Stimulated activated CD8-positive, alpha-beta memory T cell treated with anti-CD3 and anti-CD28 coated beads, Interleukin-7, amount 100 ng/mL, for 1 hour (primary cell): ENCODE results near the gene SNX11.

ENCODE experiments used
- DNase-seq, 2 donors: peaks; one replicate each; pipeline ENCODE4 v3.0.0-alpha.2; 2020; ENCODE audit warnings: low read depth in 2 of 2

SNX11 gene

DNA sequence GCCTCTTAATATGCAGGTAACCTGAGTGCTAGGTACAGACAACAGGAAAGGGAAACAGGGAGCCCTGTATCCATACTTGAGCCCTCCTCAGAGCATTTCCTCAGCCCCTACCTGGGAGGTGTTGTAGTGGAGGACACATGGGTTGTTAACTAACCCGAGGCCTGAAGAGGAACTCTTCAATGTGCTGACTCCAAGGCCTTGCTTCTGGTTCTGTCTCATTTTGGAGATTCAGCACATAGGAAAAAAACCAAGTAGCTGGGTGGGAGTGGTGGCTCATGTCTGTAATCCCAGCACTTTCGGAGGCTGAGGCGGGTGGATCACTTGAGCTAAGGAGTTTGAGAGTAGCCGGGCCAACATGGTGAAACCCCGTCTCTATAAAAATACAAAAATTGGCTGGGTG is 24.8 kb downstream of the SNX11 start:
- no peak for DNase-seq

DNA sequence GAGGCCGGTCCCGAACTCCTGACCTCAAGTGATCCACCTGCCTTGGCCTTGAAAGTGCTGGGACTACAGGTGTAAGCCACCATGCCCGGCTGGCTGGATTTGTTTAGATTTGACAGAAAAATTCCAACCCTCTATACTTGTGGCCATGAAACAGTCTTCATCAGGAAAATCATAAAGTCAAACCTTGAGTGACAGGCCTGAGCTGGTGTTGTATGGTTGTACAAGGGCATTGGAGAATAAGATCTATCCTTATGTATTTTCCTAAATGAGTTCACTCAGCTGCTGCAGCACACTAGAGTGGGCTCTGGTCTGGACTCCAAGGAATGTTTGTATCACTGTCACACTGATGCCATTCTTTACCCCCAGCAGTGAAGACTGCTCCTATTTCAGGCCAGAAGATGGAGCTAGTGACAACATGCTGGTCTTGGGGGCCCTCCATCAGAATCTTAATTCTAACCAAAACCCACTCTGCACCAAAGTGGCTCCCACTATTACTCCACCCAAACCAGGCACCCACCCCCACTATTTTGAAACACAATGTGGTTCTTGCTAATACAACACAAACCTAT is 27.4 kb downstream of the SNX11 start:
- no peak for DNase-seq

DNA sequence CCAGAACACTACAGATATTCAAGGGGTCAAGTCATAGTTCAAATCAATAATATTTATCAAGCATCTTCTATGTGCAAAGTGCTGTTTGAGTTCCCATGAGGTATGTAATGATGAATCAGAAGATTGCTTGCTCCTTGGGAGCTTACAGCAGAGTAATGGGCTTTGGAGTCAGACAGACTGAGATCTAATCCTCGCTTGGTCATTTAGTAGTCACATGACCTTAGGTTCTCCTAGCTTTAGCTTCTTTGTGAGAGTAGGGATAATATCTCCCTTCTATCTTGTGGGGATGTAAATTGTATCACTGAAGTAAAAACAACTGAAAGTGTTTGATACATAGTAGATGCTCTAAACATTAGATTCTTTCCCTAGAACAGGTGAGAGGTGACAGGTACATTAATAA is 30.1 kb downstream of the SNX11 start:
- DNase-seq: no peak

DNA sequence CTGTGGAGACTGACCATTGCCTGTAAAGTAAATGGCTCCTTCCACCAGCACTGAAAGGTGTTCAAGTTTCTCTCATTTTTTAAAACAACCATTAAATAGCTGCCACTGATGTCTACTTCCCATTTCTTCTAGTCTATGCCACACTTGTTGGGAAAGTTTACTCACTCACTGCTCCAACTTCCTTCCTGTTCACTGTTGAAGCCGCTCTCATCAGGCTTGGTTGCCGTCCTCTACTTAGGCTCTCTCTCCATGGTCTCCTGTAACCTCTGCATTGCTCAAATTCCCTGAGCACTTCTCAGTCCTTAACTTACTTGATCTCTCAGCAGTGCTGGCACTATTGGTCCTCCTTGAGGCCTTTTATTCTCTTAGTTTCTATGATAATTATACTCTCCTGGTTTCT is 32.4 kb downstream of the SNX11 start:
- DNase-seq: no peak

DNA sequence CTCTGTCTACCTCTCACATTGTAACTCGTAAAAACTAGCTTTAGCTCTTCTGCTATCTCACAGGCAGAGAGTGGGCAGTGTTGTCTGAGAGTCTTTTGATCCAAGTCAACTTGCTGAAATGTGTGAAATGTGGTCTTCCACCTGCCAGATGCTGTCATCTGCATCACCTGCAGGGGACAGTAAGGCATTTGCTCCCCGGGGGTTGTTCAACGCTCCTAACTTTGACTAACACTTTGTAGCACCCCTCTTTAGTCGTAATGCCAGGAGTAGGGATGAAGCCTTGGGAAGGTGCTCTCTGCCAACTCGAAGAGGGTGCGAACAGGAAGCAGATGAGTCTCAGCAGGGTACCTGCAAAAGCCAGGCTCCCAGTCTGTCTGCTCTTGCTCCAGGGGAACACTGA is 36.1 kb downstream of the SNX11 start:
- DNase-seq: no peak

DNA sequence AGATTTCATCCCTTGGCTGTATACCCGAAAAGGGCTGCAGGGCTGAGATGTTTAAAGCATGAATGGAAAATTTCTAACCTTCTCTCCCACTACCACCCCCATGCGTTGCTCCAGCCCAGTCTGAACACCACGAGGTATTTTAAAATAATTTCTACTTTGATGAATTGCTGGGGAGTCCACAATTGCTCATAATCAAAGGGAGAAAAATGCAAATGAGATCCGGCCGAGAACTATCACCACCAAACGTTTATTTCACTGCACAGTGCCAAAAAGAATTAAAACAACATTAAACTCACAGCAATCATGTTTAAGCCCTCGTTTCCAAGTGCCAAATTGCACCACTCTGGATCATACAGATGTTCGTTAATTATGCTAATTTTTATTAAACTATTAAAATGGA is 36.7 kb downstream of the SNX11 start:
- DNase-seq: no peak

DNA sequence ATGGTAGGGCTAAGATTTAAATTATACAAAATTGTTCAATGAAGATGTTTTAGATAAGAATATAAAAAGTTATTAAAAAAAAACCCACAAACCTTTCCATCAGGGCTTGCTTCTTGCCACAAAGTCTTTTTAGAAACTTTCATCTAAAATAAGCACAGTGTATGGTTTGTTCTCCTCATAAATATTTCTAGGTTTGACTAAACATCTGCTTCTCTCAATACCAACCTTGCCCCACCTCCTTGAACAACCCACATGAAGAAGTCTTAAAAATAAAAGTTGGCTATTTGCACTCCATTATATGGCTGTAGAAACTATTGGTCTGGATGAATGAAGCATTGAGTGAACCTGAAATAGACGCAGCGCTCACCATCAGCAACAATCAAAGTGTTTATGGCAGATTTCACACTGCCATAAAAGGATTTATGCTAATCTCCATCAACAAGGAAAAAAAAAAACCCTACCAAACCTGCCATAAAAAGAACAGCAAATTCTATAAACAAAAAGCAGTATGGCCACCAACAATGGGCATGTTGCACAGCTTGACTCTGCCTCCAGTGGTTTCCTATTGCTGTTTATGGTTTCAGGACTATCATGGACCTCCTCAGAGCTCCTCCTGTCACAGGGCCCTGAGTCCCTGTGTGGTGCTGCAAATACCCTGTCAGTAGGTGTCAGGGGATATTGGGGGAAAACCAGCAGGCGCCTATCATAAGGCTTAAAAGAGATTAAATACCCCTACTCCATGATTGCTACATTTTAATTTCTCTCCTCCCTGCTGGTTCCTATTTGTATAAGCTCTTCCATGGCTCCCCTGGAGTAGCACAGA is 37.6 kb downstream of the SNX11 start:
- DNase-seq: no peak

DNA sequence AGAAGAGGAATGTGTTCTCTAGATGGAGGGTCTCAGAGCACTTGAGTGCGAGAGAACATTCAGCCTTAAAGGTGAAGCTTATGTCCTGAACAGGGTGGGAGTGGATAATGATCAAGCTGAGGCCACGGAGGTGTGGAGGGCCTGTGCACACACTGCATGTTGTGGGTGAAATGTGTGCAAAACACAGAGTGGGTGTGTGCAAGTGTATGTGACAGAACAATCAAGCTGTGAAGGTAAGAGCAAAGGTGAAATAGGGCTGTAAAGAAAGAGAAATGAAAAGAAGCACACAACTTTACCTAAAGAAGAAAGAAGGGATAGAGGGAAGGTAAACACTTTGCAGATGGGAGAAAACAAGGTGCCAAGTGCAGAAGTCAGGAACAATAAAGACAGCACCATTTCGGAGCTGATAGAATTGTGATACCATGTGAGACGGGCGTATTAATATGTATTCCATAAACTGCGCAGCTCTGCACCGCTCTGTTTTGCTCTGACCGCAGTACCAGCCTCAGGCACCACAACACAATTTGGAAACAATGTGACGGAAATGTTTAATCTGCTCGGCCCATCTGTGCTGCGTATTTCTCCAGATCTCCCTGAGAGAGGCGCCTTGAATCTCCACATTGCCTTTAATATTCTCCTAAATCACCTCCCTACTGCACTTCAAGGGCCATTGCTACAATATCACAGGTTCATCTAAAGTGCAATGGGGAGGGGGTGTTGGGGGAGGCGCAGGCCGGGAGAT is 40.6 kb downstream of the SNX11 start:
- DNase-seq: no peak

DNA sequence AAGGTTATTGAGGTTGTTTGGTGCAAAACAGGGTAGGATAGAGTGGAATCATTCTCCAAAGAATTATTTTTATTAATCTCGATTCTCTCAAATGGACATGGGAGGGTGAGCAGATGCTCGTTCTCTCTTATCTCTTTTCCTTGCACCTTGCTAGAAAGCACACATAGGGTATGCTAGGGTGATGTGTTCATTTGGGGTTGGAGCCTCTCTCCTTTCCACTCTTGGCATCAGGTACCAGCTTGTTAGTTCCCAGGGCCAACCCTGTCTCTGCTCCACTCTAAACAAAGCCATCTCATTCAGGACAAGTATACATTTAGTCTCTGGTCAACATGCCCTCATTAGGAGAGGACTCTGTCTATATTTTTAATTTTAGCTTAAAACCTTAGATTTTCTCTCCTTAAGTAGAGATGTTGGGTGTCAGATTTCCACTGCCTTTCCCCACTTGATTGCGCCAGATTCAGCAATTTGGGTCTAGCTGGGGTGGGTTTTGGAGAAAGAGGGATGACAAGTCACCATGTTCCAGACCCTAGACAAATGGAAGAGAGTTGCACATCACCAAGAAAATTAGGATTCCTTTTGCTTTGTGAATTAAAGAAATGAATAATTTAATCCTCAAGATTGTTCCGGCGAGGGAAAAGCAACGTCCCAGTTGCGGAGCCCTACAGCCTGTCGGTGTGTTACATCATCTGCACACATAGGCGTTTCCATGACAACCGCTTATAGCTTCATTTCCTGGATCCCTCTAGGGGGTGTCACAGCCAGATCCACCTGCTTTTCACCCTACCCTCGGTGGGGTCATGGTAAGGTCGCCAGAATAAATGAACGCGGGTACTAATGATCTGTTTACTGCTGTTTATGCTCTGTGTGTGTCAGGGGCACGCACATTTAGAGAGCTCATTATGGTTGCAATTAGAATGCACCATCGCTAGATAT is 41.6 kb downstream of the SNX11 start:
- DNase-seq: no peak

DNA sequence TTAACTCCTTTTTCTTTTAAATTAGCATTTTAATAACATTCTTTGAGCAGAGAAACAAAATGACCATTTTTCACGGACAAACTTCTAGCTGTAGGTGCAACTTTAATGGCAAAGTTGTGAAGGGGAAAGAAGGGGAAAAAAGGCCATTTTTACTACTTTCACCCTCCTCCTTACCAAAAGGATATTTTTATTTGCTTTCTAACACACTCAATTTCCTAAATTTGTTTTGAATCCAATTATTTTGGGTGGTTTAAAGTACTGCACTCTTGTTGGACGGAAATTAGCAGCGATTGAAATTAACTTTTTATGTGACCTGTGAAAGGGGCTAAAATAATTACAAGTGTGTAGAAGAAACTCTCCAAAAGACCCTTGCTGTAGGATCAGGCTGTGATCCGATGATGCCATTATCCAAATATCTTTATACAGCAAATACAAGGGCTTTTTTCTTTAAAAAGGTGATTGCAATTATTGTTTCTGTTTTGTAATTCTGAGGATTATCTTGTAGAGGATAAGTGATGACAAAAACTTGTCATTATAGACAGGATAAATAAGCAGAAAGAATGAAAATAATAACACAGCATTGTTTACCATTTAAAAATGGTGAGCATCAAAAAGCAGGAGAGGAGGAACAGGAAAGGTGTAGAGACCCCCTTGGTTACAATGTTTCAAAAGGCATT is 42.4 kb downstream of the SNX11 start:
- DNase-seq: no peak

DNA sequence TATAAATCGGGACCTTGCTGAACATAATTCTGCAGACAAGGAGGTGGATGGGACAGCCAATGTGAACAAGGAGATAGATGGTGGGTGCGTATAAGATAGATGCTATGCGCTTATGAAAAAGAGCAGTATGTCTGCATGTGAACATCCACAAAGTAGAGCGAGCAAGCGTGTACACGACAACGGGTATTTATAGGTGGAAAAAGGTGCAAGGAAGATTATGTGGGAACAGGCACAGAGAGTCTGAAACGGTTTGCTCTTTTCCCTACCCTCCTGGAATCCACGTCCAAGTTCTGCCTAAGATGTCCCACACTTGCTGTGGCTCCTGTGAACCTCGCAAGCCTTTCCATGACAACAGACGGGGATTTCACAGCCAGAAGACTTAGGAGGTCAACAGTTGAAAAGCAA is 43.0 kb downstream of the SNX11 start:
- DNase-seq: no peak

DNA sequence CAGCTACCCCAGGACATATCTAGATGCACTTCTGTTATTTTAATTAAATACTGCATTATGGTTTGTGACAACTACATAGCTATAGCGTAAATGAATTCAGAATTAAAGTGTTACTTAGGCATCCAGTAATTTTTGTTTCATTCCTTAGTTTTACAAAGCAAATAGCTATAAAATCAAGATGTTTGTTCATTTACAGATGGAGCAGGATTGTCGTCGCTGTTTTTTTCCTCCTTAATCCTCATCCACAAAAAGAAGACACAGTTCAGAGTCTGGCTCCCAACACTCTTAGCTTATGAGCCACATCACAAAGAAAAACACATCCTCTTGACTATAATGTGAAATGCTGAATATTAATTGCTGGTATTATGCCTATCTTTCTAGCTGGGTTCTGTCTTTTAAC is 43.7 kb downstream of the SNX11 start:
- DNase-seq: no peak

DNA sequence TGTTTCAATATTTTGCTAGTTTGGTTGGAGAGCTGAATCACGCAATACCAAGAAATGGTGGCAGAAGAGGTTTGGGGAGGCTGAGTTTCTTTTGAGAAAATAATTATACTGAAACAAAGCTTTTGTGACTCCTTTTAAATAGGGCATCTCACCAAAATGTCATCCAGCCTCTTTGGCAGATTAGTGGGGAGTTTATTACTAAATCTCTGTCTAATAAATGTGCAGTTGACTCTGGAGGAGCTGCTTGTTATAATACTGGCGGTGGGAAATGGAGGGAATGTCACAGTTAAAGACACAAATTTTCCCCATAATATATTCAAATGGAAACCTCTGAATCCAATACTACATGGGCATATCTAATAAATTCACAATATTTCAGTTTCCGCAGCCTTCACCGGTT is 44.7 kb downstream of the SNX11 start:
- DNase-seq: no peak

DNA sequence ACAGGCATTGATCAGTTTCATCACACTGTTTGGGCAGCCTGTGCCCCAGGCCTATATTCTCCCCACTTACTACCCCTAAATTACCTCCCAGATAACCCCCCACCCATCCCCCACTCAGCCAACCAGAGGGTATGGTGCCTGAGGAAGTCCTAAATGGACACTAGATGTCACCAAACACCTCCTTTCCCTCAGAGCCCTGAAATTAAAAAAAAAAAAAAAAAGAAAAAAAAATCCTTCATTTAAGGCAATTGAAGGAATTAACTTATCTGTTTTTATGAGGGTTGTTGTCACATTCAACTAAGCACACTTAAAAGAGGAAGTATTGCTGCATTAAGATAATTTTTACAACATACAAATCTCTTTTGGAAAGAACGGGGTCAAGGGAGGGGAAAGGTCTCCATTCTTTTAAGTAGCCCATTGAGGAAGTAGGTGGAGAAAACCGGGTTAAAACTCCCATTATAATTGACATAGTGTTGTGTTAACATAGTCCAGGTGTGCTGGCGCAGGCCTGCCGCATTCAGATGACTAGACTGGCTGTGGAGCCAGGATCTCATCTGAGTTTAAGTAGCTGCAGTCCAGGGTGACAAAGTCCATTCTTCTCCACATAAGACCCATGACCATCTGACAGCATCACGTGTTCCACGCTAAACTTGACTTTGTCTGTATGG is 46.3 kb downstream of the SNX11 start:
- no peak for DNase-seq

DNA sequence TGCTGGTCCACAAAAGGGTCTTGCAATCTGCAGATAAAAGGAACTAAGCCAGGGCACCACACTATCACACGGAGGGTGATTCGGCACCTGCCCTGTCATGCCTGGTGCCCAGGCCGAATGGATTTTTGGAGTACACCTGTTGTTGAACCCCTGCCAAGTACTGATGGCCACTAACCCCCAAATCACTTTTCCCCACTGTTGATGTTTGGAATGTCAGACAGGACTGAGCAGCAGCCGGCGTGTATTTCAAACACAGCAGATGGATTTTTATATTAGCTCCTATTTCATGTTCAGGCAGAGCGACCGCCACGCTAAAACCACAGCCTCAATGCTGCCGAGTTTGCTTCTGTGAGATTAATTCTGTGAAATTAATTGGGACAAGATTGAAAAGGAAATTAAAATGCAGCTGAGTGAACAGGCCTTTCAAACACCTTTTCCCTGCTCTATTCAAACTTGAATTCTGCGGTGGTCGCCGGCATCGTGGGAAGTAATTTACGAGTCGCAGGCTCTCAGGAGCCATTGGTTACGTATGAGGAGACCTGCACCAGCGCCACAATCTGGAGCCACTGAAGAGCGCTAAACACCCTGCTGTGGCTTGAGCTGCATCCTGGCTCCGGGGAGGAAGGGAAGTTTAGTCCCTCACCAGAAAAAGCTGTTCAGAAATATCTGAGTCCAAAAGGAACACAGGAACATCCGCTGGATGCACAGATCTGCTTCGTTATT is 48.5 kb downstream of the SNX11 start:
- DNase-seq: no peak

DNA sequence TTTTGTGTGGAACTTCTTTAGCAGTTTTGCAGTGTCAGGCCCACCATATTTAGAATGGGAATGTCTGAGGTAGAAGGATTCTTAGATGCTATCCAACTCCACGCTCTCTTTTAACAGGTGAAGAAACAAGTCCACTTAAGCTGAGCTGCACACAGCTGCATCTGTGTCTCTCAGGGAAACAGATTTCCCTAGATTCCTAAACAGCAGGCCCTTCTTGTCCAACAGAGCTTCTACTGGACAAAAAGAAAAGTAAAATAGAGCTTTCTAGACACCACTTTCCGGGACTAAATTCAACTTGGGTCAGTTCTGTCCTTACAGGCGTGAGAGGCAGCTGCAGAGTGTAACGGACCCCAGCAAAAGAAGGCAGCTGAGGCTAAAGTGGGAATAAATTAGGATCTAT is 51.7 kb downstream of the SNX11 start:
- DNase-seq: no peak

DNA sequence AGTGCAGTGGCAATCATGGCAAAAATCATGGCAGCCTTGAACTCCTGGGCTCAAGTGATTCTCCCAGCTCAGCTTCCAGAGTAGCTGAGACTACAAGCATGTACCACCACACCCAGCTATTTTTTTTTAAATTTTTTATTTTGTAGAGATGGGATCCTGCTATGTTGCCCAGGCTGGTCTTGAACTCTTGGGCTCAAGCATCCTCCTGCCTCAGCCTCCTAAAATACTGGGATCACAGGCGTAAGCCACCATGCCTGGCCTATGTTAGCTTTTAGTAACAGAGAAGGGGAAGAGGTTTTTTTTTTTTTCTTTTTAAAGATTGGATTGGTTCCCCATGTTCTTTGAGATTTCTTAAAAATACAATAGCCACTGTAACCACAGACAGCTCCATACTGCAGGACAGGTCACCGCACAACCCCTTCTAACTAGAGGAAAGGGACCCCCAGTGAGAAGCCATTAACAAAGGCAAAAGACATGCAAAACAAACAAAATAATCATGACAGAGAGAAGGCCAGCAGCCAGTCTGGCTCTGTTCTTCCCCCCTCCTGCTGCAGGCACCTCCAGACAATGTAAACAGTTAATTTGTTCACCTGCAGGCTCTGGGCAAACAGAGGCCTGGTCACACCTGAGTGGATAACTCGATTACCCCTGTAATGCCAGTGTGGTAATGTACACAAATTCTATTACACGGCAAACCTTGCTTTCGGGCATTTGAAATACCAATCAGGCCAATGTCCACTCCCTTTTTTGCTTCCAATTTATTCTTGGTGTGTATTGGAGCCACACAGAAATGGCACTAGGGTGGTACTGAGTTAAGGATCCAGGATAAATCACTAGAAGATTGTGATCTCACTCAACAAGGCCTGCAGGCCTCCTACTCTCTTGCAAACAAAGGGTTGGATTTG is 52.9 kb downstream of the SNX11 start:
- no peak for DNase-seq

DNA sequence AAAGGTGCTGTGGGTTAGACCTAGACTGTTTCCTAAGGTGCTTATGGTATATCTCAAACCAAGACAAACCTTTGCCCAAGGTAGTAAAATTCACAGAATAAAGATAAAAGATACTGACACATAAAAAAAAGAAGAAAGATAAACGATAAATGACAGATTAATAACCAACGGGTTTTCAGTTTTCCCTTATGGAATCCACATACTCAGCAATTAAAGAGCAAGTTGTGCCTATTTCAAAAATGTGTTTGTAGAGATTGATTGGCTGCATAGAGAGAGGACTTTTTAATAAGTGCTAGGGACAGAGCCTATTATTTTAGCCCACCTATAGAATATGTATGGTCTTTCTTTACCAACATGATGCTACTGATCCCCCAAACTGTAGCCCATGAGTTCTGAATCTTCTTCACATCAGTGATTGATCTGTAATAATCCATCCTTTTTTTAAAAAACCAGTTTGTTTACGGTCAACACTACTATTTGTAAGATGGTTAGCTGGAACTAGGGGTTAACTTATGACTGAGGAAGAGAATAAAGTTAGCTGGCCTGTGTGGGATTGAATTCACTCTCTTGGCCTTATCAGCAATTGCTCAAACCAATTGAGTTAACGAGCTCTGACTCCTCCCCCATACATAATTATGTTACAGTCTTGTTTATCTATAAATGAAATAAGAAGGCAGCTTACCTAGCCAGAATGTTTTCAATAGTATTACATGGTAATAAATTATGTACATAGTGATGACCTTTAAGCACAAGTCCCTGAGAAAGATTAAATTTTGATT is 53.8 kb downstream of the SNX11 start:
- no peak for DNase-seq
